H54 (cell line): ENCODE measurements around the gene CRYGD.

Experiments used
- DNase-seq: peaks from one replicate; pipeline ENCODE4 v3.0.0; 2011; ENCODE audit warnings: low spot score, mixed read lengths; ENCODE audit not compliant: insufficient read length
- FAIRE-seq: peaks from 3 replicates; lab custom pipeline; 2011; peaks lifted over from hg19 to GRCh38; lab: Jason Lieb, UNC
- POLR2A ChIP-seq: IDR thresholded peaks from 2 replicates; pipeline ENCODE4 v1.6.1; 2011; ENCODE audit warnings: low read depth, mild to moderate bottlenecking, low read length

CRYGD gene

DNA sequence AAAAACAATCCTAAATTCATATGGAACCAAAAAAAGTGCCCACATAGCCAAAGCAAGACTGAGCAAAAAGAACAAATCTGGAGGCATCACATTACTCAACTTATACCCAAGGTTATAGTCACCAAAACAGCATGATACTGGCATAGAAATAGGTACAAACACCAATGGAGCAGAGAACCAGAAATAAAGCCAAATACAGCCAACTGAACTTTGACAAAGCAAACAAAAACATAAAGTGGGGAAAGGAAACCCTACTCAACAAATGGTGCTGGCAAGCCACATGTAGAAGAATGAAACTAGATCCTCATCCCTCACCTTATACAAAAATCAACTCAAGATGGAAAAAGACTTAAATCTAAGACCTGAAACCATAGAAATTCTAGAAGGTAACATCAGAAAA, 40.5 kb downstream of the CRYGD start:
- no peak for FAIRE-seq
- TF ChIP-seq POLR2A = no peak
- DNase-seq = no peak

DNA sequence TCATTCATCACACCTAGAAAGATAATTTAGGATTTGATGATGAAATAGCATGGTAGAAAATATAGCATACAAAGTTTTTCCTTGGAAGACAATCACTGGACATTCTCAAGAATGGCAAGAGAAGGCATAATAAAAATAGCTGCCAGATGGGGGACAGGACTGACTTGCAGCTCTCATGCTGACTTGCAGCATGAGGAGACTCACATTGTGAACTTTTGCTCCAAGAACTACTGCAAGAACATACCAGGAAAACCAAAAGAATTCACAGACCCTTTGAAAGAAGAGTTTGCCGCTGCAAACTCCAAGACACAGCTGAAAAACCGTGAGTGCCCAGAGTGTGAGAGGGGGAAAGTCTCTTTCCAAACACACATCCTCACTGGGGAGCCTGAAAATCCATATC, 47.0 kb downstream of the CRYGD start:
- FAIRE-seq (no peak), DNase-seq (no peak)
- no peak for TF ChIP-seq POLR2A

DNA sequence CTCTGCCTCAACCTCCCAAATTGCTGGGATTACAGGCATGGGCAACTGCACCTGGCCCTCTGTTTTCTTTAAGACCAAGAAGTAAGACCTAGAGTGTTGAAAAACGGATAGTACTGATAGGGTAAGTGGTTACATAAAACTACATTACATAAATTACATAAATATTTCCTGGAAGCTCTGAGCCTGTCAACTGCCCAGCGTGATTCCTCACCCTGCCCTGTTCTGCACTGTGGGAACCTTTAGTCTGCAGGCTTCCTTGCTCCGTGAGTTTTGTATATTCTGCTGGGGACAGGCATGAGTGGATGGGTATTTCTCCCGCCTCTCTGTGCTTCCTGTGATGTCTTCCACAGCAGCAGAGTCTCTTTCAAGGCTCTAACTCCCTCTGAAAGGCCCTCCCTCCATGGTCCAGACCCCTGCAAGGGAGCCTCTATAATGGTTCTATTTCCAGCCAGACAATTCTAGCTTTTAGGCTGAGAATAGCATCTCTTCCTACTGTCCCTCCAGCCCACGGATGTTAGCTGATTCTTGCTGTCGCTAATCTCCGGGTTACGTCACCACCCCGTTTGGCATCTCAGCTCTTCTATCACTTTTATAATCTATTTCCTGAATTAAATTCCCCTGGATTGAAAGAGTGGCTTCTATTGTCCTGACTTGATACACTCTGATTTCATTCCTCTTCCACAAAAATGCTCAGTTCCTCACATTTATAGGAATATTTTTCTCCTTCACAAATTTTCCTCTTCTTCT, 49.5 kb downstream of the CRYGD start:
- FAIRE-seq (no peak), DNase-seq (no peak)
- TF ChIP-seq POLR2A = no peak

DNA sequence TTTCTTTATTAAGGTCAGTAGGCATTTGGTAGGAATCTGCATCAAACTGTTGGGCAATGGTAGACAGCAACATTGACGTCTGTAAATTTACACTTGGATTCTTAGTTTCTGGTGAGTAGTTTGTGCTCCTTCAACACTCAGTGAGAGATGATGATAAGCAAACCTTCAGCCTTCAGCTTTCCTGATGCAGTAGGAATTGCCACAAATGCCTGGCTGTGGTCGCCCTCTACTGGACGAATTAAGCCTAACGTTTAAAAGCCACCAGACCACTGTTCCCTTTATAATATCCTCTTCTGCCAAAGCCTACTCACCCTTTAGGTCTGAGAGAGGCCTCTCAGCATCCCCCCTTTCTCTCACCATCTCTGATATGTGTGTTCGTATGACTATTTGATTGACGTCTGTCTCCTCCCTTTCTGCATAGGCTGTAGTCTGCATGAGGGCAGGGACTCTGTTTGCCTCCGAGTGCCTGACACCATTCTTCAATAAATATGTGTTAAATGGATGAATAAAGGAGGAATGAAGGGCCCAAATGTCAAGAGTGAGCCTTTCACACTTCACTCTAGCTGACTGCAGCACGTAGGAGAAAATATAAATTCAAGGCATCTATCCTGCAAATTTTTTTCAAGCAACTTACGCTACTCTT, 52.0 kb downstream of the CRYGD start:
- TF ChIP-seq POLR2A = no peak
- peak; percentile 89 for FAIRE-seq
- DNase-seq = peak; percentile 44
